B cell (primary cell): Measurements from ENCODE around the gene CACNA1A. TPM values are rescaled to one million over a fixed set of nuclear protein-coding genes. Genes with fewer than 3 reads are reported as not detected.
A peak's percentile ranks its signal among the peaks of the same experiment; 100 is the strongest.
"Not testable (repeated sequence)": the region's sequence is repeated elsewhere in the genome, so short reads cannot be mapped to it uniquely, and the experiment has no call there.

Experiments
- ATAC-seq: fragments of 200-7000 bp; cut with Tn5 transposase; one replicate; pipeline ENCODE4 v1.10.0; 2021; ENCODE audit warnings: low read depth, mild to moderate bottlenecking, moderate number of reproducible peaks, moderate library complexity
- CTCF ChIA-PET: fragments of 350-600 bp; sonication (Branson Sonifier 250); formaldehyde crosslinking; loops from one replicate; lab custom pipeline; 2021; ENCODE audit warnings: antibody characterized with exemption, inconsistent platforms; lab: Charles Lee
- POLR2A ChIA-PET: fragments of 350-600 bp; sonication (Branson Sonifier 250); formaldehyde crosslinking; loops from one replicate; lab custom pipeline; 2021; ENCODE audit warnings: antibody characterized with exemption; lab: Charles Lee
- DNase-seq: peaks from one replicate; pipeline ENCODE4 v3.0.0; 2013
- H2AFZ ChIP-seq: 2 replicates; pipeline ENCODE4 v1.6.1; 2012; ENCODE audit warnings: mild to moderate bottlenecking, low read depth, low read length; ENCODE audit not compliant: insufficient read depth, poor library complexity, severe bottlenecking
- H3K27ac ChIP-seq, 2 donors: 1 replicate in 1 of 2; 2 replicates in 1 of 2; pipeline ENCODE4 v1.5.1; 2012 to 2013; ENCODE audit warnings: low read length in 2 of 2, mild to moderate bottlenecking in 2 of 2, moderate library complexity in 1 of 2
- H3K27me3 ChIP-seq, 4 experiments: fragments of 200-600 bp in 1 of 4; sonication (generic) in 1 of 4; replicated peaks in 1 of 4; 1 replicate in 2 of 4; 2 replicates in 2 of 4; pipeline versions ENCODE4 v1.6.1 to v1.7.0; 2013 to 2016; ENCODE audit warnings: low read length in 3 of 4, mild to moderate bottlenecking in 2 of 4, mixed read lengths in 1 of 4, moderate library complexity in 1 of 4; ENCODE audit not compliant: insufficient read depth in 4 of 4, control insufficient read depth in 3 of 4; ENCODE audit errors: control extremely low read depth in 1 of 4
- H3K36me3 ChIP-seq, 2 experiments: replicated peaks in 1 of 2; 1 replicate in 1 of 2; 2 replicates in 1 of 2; pipeline versions ENCODE4 v1.6.1 to v1.7.1; 2013; ENCODE audit warnings: low read length in 1 of 2; ENCODE audit not compliant: insufficient read depth in 2 of 2, control insufficient read depth in 1 of 2; ENCODE audit errors: control extremely low read depth in 1 of 2, extremely low read depth in 1 of 2
- H3K4me1 ChIP-seq, 2 donors: fragments of 200-600 bp in 1 of 2; sonication (generic) in 1 of 2; 1 replicate in 1 of 2; 2 replicates in 1 of 2; pipeline versions ENCODE4 v1.5.1 to v1.6.1; 2013 to 2017; ENCODE audit warnings: low read length in 2 of 2; ENCODE audit not compliant: control insufficient read depth in 2 of 2, insufficient read depth in 2 of 2
- H3K4me2 ChIP-seq: replicated peaks from 2 replicates; pipeline ENCODE3; 2012; ENCODE audit warnings: mild to moderate bottlenecking, low read depth, low read length; ENCODE audit not compliant: poor library complexity, severe bottlenecking
- H3K4me3 ChIP-seq, 5 experiments: fragments of 200-600 bp in 1 of 5; sonication (generic) in 1 of 5; 1 replicate in 3 of 5; 2 replicates in 2 of 5; pipeline versions ENCODE4 v1.5.1 to v1.7.0; 2011 to 2016; ENCODE audit warnings: low read length in 4 of 5, mild to moderate bottlenecking in 4 of 5, low read depth in 2 of 5, control low read depth in 1 of 5, moderate library complexity in 1 of 5; ENCODE audit not compliant: insufficient read depth in 1 of 5; ENCODE audit errors: control extremely low read depth in 1 of 5, extremely low read depth in 1 of 5
- H3K79me2 ChIP-seq: fragments of 200-600 bp; sonication (generic); one replicate; pipeline ENCODE4 v1.6.0; 2016; ENCODE audit warnings: low read length; ENCODE audit not compliant: control insufficient read depth, insufficient read depth
- H3K9ac ChIP-seq: fragments of 200-600 bp; sonication (generic); 2 replicates; pipeline ENCODE4 v1.6.1; 2017; ENCODE audit warnings: mild to moderate bottlenecking, low read length, moderate library complexity
- H3K9me3 ChIP-seq, 3 donors: one replicate each; pipeline versions ENCODE4 v1.6.1 to v1.7.1; 2013; ENCODE audit warnings: low read length in 2 of 3; ENCODE audit not compliant: control insufficient read depth in 2 of 3, insufficient read depth in 1 of 3; ENCODE audit errors: control extremely low read depth in 1 of 3
- H4K20me1 ChIP-seq: 2 replicates; pipeline ENCODE4 v1.6.0; 2012; ENCODE audit warnings: mild to moderate bottlenecking, low read length; ENCODE audit not compliant: insufficient read depth, control insufficient read depth, poor library complexity, severe bottlenecking
- H3K27ac Mint-ChIP-seq: one replicate; pipeline ENCODE4 v1.8.0; 2021; ENCODE audit warnings: mixed read lengths
- H3K27me3 Mint-ChIP-seq: one replicate; pipeline ENCODE4 v1.8.0; 2021; ENCODE audit warnings: mixed read lengths
- H3K4me1 Mint-ChIP-seq: one replicate; pipeline ENCODE4 v1.8.0; 2021; ENCODE audit warnings: mixed read lengths
- H3K4me3 Mint-ChIP-seq: one replicate; pipeline ENCODE4 v1.8.0; 2021; ENCODE audit warnings: mixed read lengths
- H3K9me3 Mint-ChIP-seq: one replicate; pipeline ENCODE4 v1.8.0; 2022; ENCODE audit warnings: mixed read lengths; ENCODE audit not compliant: insufficient read depth
- EZH2 ChIP-seq: IDR thresholded peaks from 2 replicates; pipeline ENCODE4 v1.6.1; 2012; ENCODE audit warnings: borderline replicate concordance, low read depth, mild to moderate bottlenecking, moderate library complexity, low read length; ENCODE audit not compliant: insufficient read depth, poor library complexity, severe bottlenecking
- WGBS: methylation state at CpG from one replicate; pipeline ENCODE4 v1.1.5; 2013; ENCODE audit warnings: missing lambda C conversion rate; ENCODE audit not compliant: insufficient coverage; 5-methylcytosine and 5-hydroxymethylcytosine counted together
- intact Hi-C: fragments of 100-400 bp; cut with micrococcal nuclease; formaldehyde crosslinking; loops from one replicate; pipeline ENCODE4 v1.10.0; 2022
- polyA plus RNA-seq: library from polyadenylated mRNA; depleted of rRNA; stranded (reverse); fragments of >200 nt; gene quantifications from 2 replicates; pipeline ENCODE4 v1.2.3, GENCODE V29; 2012
- total RNA-seq, 2 donors: library from RNA; stranded (reverse); fragments of 120-200 nt in 1 of 2; gene quantifications; 1 replicate in 1 of 2; 2 replicates in 1 of 2; pipeline versions ENCODE4 v1.2.3 to v1.2.4, GENCODE V29; 2013 to 2022
- TF ChIP-seq, protein P1 (sequence below): fragments of 200-600 bp; IDR thresholded peaks from one replicate; pipeline ENCODE4 v1.8.0; 2022; ENCODE audit warnings: antibody characterized with exemption, mild to moderate bottlenecking

CACNA1A gene
- total and polyA plus RNA-seq, 2 donors (not counting 1 experiment from before 2014, with no cell fraction given) = 1.2 to 1.3 TPM

DNA sequence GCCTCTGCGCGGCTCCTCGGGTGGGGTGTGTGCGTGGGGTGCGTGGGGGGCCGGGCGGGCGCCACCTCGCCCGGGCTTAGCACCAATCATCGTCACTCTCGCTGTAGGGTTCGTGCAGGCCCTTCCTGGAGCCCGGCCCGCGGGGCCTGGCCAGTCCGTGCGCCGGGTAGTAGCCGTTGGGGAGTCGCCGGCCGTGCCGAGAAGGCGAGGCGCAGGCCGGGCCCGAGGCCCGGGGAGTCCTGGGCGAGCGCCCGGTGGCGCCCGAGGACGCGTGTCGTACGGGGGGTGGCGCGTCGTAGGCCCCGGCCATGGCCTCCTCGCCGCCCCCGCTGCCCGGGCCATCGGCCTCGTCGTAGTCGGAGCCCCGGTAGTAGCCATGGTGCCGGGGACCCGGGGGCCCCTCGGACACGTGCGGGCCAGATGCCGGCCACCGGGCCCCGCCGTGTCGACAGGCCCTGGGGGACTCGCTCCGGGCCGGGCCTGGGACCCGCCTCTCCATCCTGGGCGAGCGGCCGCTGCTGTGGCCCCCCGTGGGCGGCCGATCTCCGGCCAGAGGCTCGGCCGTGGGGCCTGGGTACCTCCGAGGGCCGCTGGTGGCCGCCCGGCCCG, 298.9 kb downstream of the CACNA1A start:
- DNase-seq = peak; percentile 29
- Histone ChIP-seq H3K27ac (peak overlapping the region in 1 of 2 donors; percentile 87), H3K4me2 (peak overlapping the region; percentile 87)

DNA sequence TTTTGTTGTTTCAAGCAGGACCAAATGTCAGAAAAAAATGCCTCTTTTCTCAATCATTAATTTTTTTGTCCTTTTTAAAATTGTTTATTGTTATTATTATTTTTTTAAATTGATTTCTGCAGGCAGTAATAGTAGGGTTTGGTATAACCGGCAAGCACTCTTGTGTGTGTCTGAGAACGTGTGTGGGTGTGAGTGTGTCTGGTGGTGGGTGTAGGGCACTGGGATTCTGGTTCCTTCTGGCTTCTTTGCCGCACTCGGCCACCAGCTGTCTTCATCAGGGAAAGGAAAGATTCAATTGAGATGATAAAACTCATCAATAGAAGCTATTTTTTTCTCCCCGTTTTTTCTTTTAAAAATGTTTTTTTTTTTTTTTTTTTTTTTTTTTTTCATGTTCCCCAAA, 299.7 kb downstream of the CACNA1A start:
- Histone ChIP-seq H3K4me3 (no peak overlapping the region), H3K27ac (peak overlapping the region in 1 of 2 donors; percentile 87), H3K79me2 (peaks cover 17% of the 10 kb centered on the region), H3K4me2 (peak overlapping the region; percentile 87), H3K4me1 (peaks cover 33 to 44% of the 10 kb centered on the region in 2 donors), H3K9ac (no peak overlapping the region), H3K36me3 (no peaks in the 10 kb centered on the region), H4K20me1 (no peaks in the 10 kb centered on the region), H3K27me3 (no peaks in the 10 kb centered on the region), H2AFZ (no peak overlapping the region), H3K9me3 (peaks cover 0 to 2% (median 0%) of the 10 kb centered on the region in 3 donors)
- H3K27ac Mint-ChIP-seq = peak overlapping the region; percentile 82
- H3K4me3 Mint-ChIP-seq = peak overlapping the region; percentile 70
- peaks cover 38% of the 10 kb centered on the region for H3K4me1 Mint-ChIP-seq
- CTCF ChIA-PET = interaction anchor here (0.6 to 3.8 kb wide), 5 partner anchors 12 to 274 kb away, joined by 4 to 35 read pairs (median 5); no protein-coding TSS in a partner anchor
- POLR2A ChIA-PET = interaction anchor here (0.6 to 1.2 kb wide), 5 partner anchors 9 to 295 kb away, joined by 3 to 6 read pairs (median 4); no protein-coding TSS in a partner anchor
- H3K27me3 Mint-ChIP-seq = no peaks in the 10 kb centered on the region
- DNase-seq (no peak), ATAC-seq (no peak)
- WGBS = 80% methylated on average over 2 of the region's 5 CpGs
- intact Hi-C loops = loop anchor here (5.0 kb wide), 1 partner anchor 89 kb away; the partner anchor contains the start of genes NACC1 and TRMT1
- no peak for TF ChIP-seq EZH2
- TF ChIP-seq, protein P1, sequence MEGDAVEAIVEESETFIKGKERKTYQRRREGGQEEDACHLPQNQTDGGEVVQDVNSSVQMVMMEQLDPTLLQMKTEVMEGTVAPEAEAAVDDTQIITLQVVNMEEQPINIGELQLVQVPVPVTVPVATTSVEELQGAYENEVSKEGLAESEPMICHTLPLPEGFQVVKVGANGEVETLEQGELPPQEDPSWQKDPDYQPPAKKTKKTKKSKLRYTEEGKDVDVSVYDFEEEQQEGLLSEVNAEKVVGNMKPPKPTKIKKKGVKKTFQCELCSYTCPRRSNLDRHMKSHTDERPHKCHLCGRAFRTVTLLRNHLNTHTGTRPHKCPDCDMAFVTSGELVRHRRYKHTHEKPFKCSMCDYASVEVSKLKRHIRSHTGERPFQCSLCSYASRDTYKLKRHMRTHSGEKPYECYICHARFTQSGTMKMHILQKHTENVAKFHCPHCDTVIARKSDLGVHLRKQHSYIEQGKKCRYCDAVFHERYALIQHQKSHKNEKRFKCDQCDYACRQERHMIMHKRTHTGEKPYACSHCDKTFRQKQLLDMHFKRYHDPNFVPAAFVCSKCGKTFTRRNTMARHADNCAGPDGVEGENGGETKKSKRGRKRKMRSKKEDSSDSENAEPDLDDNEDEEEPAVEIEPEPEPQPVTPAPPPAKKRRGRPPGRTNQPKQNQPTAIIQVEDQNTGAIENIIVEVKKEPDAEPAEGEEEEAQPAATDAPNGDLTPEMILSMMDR = no peak
- no peaks in the 10 kb centered on the region for H3K9me3 Mint-ChIP-seq

More for the DNA sequence above, 298.9 kb downstream of the CACNA1A start:
- no peak overlapping the region for H3K4me3 Mint-ChIP-seq
- ChIA-PET CTCF (interaction anchor here (0.6 to 3.8 kb wide), 3 partner anchors 12 to 53 kb away, joined by 5 to 35 read pairs (median 6); no protein-coding TSS in a partner anchor), POLR2A (interaction anchor here (0.5 to 1.2 kb wide), 5 partner anchors 13 to 100 kb away, joined by 3 to 4 read pairs (median 3); no protein-coding TSS in a partner anchor)
- peaks cover 43% of the 10 kb centered on the region for H3K4me1 Mint-ChIP-seq
- peaks cover 17% of the 10 kb centered on the region for H3K79me2 ChIP-seq
- H3K36me3 ChIP-seq = no peaks in the 10 kb centered on the region
- no peaks in the 10 kb centered on the region for H4K20me1 ChIP-seq
- WGBS = 78% methylated on average over 79 of the region's 79 CpGs
- H3K9me3 ChIP-seq = peaks cover 0 to 2% (median 0%) of the 10 kb centered on the region in 3 donors
- H3K4me3 ChIP-seq = peak overlapping the region in 3 of 5 experiments; percentile 57 to 70 (median 65)
- peak overlapping the region; percentile 63 for H3K9ac ChIP-seq
- intact Hi-C loops = loop anchor here (5.0 kb wide), 1 partner anchor 90 kb away; the partner anchor contains the start of genes NACC1 and TRMT1
- peak overlapping the region; percentile 77 for H2AFZ ChIP-seq
- ATAC-seq = no peak
- H3K4me1 ChIP-seq = peaks cover 40 to 52% of the 10 kb centered on the region in 2 donors
- no peaks in the 10 kb centered on the region for H3K27me3 Mint-ChIP-seq
- H3K27me3 ChIP-seq = no peaks in the 10 kb centered on the region
- H3K9me3 Mint-ChIP-seq = no peaks in the 10 kb centered on the region
- peak overlapping the region; percentile 94 for H3K27ac Mint-ChIP-seq
- TF ChIP-seq EZH2 = no peak

DNA sequence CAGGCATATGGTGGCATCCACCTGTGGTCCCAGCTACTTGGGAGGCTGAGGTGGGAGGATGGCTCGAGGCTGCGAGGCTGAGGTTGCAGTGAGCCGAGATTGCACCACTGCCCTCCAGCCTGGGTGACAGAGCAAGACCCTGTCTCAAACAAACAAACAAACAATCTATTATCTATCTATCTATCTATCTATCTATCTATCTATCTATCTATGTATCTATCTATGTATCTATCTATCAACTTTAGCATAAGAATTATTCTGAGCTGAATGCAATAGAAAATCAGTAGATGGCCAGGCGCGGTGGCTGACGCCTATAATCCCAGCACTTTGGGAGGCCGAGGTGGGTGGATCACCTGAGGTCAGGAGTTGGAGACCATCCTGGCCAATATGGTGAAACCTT, 304.2 kb downstream of the CACNA1A start:
- ATAC-seq, DNase-seq, H3K27ac ChIP-seq, H3K79me2 ChIP-seq, H3K27me3 ChIP-seq, H3K27me3 Mint-ChIP-seq, H3K36me3 ChIP-seq, H3K4me3 Mint-ChIP-seq, H2AFZ ChIP-seq, H3K9ac ChIP-seq, H3K9me3 Mint-ChIP-seq, H3K4me3 ChIP-seq, H4K20me1 ChIP-seq, H3K9me3 ChIP-seq, H3K4me2 ChIP-seq, H3K27ac Mint-ChIP-seq, intact Hi-C loops, H3K4me1 Mint-ChIP-seq: not testable (repeated sequence)
- H3K4me1 ChIP-seq = peaks cover 3 to 13% of the 10 kb centered on the region in 2 donors
- POLR2A ChIA-PET = interaction anchor here (0.7 to 2.1 kb wide), 2 partner anchors 34 to 962 kb away, joined by 4 to 6 read pairs; no protein-coding TSS in a partner anchor
- WGBS = no CpG with 5 or more reads among the region's 7 CpGs
- CTCF ChIA-PET = interaction anchor here (0.6 to 1.2 kb wide), 7 partner anchors 12 to 586 kb away, joined by 3 to 6 read pairs (median 4); partner anchors contain the start of genes IER2 and STX10
